GM12865 (cell line): ENCODE data around the gene PKD1L1.
A peak's percentile ranks its signal among the peaks of the same experiment; 100 is the strongest.

Experiments
- DNase-seq: peaks from one replicate; pipeline ENCODE4 v3.0.0; 2010; ENCODE audit warnings: low read depth
- H3K4me3 ChIP-seq: 2 replicates; pipeline ENCODE4 v1.5.1; 2011; ENCODE audit warnings: mild to moderate bottlenecking, low read depth, low read length, control low read depth
- CTCF ChIP-seq: IDR thresholded peaks from 2 replicates; pipeline ENCODE4 v1.5.1; 2011; ENCODE audit warnings: low read length, control low read depth, low read depth, inconsistent platforms; ENCODE audit not compliant: insufficient read depth; ENCODE audit errors: missing control alignments

The PKD1L1 gene

GRCh38 chr7:47942132-47942531, 6.1 kb downstream of the PKD1L1 start:
- H3K4me3 ChIP-seq = no peak overlapping the region
- DNase-seq = no peak
- no peak for TF ChIP-seq CTCF

GRCh38 chr7:47941136-47941844, 7.0 kb downstream of the PKD1L1 start:
- no peak for TF ChIP-seq CTCF
- DNase-seq = no peak
- H3K4me3 ChIP-seq = no peak overlapping the region

GRCh38 chr7:47940088-47941013, 7.9 kb downstream of the PKD1L1 start:
- no peak for TF ChIP-seq CTCF
- H3K4me3 ChIP-seq = no peak overlapping the region
- no peak for DNase-seq

- TF ChIP-seq CTCF = no peak
- no peak overlapping the region for H3K4me3 ChIP-seq
- no peak for DNase-seq
Measured at GRCh38 chr7:47939425-47940036, 8.7 kb downstream of the PKD1L1 start.

- no peak overlapping the region for H3K4me3 ChIP-seq
- peak; percentile 14 for TF ChIP-seq CTCF
- peak; percentile 50 for DNase-seq
Measured at GRCh38 chr7:47938574-47939165, 9.6 kb downstream of the PKD1L1 start.

- peak overlapping the region; percentile 8; the same call in 1 of the 2 replicates for H3K4me3 ChIP-seq
- peak; percentile 81 for DNase-seq
- TF ChIP-seq CTCF = no peak
Measured at GRCh38 chr7:47937711-47938573, 10.3 kb downstream of the PKD1L1 start.
